BJ (cell line): ENCODE results near the gene OXSR1. TPM values are rescaled to one million over a fixed set of nuclear protein-coding genes. Genes with fewer than 3 reads are reported as not detected.

Experiments
- CTCF ChIA-PET: fragments of 350-600 bp; formaldehyde crosslinking; extraction: SDS; loops from one replicate; lab custom pipeline; 2021; ENCODE audit warnings: antibody characterized with exemption, inconsistent platforms; lab: Yijun Ruan, JAX
- POLR2A ChIA-PET: fragments of 300-600 bp; sonication (Branson Sonifier 250); formaldehyde crosslinking; extraction: SDS; loops from one replicate; lab custom pipeline; 2021; ENCODE audit warnings: antibody characterized with exemption; lab: Charles Lee
- DNase-seq: peaks from one replicate; pipeline ENCODE4 v3.0.0-alpha.2; 2011; ENCODE audit warnings: low read depth
- H3K27me3 ChIP-seq: 2 replicates; pipeline ENCODE4 v1.6.0; 2011; ENCODE audit warnings: low read length; ENCODE audit not compliant: control insufficient read depth, insufficient read depth
- H3K36me3 ChIP-seq: 2 replicates; pipeline ENCODE4 v1.5.1; 2011; ENCODE audit warnings: low read length; ENCODE audit not compliant: control insufficient read depth, insufficient read depth
- H3K4me3 ChIP-seq: 2 replicates; pipeline ENCODE4 v1.5.1; 2011; ENCODE audit warnings: low read depth, mild to moderate bottlenecking, control low read depth, low read length
- polyA plus RNA-seq: library from polyadenylated mRNA; depleted of rRNA; stranded (reverse); fragments of >200 nt; gene quantifications from 2 replicates; pipeline ENCODE4 v1.2.3, GENCODE V29; 2011
- TF ChIP-seq, protein P1 (sequence below): IDR thresholded peaks from 2 replicates; pipeline ENCODE4 v1.5.1; 2011; ENCODE audit warnings: low read depth, mild to moderate bottlenecking, control low read depth, inconsistent platforms, low read length, moderate library complexity; ENCODE audit not compliant: insufficient read depth

Gene OXSR1
- polyA plus RNA-seq, 1 experiment = 27.6 TPM

DNA sequence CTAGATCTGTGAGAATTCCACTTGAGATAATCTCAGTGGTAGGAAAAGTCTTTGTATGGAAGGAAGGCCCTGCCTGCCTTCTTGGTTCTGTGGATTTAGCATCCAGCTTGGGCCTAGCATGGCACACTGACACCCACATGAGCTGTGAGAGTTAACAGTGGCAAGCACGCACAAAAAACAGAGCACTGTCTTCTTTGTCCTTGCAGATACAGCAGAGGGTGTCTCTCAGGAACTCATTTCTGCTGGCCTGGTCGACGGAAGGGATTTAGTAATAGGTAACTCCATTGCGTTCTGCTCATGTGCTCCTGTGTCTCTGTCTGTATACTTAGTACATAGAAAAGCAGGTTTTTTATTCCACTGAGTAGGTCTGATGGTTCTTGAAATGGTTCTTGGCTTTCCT, 85.9 kb downstream of the OXSR1 start:
- Histone ChIP-seq H3K27me3 (no peaks in the 10 kb centered on the region), H3K4me3 (no peak overlapping the region), H3K36me3 (peaks cover 27% of the 10 kb centered on the region)
- CTCF ChIA-PET = no interaction called here
- TF ChIP-seq, protein P1, sequence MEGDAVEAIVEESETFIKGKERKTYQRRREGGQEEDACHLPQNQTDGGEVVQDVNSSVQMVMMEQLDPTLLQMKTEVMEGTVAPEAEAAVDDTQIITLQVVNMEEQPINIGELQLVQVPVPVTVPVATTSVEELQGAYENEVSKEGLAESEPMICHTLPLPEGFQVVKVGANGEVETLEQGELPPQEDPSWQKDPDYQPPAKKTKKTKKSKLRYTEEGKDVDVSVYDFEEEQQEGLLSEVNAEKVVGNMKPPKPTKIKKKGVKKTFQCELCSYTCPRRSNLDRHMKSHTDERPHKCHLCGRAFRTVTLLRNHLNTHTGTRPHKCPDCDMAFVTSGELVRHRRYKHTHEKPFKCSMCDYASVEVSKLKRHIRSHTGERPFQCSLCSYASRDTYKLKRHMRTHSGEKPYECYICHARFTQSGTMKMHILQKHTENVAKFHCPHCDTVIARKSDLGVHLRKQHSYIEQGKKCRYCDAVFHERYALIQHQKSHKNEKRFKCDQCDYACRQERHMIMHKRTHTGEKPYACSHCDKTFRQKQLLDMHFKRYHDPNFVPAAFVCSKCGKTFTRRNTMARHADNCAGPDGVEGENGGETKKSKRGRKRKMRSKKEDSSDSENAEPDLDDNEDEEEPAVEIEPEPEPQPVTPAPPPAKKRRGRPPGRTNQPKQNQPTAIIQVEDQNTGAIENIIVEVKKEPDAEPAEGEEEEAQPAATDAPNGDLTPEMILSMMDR = no peak
- DNase-seq = no peak
- POLR2A ChIA-PET = no interaction called here

DNA sequence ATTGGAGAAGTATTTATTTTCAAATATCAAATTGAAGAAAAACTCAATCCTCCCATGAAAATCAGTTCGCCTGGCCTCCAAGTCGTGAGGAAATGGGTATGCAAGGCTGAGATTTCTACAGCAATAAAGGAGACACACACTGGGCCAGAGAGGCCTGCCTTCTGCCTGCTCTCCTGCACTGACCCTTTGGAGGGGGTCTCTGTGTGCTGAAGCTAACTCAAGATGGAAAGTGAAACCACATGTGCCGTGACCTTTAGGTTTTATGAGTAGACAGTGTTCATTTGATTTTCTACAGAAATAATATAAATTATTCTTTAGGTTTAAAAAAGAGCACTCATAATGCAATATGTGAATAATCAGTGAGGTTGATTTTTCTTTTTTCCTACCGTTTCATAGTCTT, 88.4 kb downstream of the OXSR1 start:
- no peak for DNase-seq
- TF ChIP-seq, protein P1 = no peak
- Histone ChIP-seq H3K4me3 (no peak overlapping the region), H3K36me3 (peaks cover 30% of the 10 kb centered on the region), H3K27me3 (no peaks in the 10 kb centered on the region)
- POLR2A ChIA-PET = no interaction called here
- CTCF ChIA-PET = no interaction called here

DNA sequence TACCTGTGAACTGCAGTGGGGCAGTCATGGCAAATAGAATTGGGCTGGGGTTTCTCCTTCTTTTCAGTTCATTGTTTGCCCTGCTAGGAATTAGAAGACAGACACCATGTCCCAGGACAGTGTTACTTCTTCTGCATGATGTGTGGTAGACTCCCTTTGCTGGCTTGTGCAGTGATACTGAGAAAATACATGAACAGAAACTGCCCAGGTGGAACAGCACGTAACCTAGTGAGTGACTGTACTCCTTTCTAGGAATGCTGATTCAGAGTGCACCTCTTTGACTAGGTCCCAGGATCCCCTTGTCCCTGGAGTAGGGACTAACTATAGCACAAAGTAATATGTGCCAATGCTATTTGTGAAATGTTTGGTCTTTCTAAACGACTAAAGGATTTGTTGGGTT, 89.5 kb downstream of the OXSR1 start:
- POLR2A ChIA-PET = no interaction called here
- CTCF ChIA-PET = interaction anchor here (1.0 to 1.6 kb wide), 2 partner anchors 43 to 101 kb away, joined by 3 read pairs; no protein-coding TSS in a partner anchor
- peaks cover 29% of the 10 kb centered on the region for H3K36me3 ChIP-seq
- no peaks in the 10 kb centered on the region for H3K27me3 ChIP-seq
- H3K4me3 ChIP-seq = no peak overlapping the region
- no peak for DNase-seq
- TF ChIP-seq, protein P1 = no peak

DNA sequence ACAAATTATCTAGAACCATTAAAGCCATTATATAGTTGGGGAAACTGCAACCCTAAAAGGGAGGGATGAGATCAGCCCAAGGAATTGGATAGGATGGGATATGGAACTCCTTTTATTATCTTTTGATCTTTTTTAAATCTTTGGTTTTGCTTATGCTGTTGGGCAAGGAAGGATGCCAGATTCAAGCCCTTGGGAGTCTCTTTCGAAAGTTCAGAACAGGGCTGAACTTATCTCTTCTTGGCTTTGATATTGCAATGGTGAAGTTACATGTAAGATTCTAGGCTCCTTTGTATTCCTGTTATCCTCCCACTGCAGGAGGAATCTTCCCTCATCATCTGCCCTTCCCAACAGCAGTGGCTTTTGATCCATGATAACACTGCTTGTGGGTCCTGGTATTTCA, 90.3 kb downstream of the OXSR1 start:
- Histone ChIP-seq H3K36me3 (peaks cover 27% of the 10 kb centered on the region), H3K27me3 (no peaks in the 10 kb centered on the region), H3K4me3 (no peak overlapping the region)
- ChIA-PET POLR2A (no interaction called here), CTCF (interaction anchor here (0.7 to 1.6 kb wide), 3 partner anchors 43 to 225 kb away, joined by 3 read pairs; no protein-coding TSS in a partner anchor)
- TF ChIP-seq, protein P1 = no peak
- no peak for DNase-seq

DNA sequence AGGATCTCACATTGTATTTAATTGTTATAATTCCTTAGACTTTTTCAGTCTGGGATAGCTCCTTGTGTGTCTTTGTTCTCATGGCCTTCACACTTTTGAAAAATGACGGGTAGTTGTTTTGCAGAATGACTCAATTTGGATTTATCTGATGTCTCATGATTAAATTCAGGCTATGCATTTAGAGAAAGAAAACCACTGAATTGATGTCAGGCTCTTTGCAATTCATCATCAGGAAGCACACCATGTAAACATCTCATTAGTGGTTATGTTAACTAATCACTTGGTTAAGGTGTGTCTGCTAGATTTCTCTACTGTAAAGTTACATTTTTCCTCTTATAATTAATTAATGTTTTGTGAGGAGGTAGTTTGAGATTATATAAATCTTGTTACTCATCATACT, 92.2 kb downstream of the OXSR1 start:
- no peak for DNase-seq
- TF ChIP-seq, protein P1 = no peak
- POLR2A ChIA-PET = no interaction called here
- Histone ChIP-seq H3K36me3 (peaks cover 17% of the 10 kb centered on the region), H3K4me3 (no peak overlapping the region), H3K27me3 (no peaks in the 10 kb centered on the region)
- CTCF ChIA-PET = no interaction called here
